Superior temporal gyrus (tissue), 1 donor: ENCODE measurements around the gene IRF9.
A peak's percentile ranks its signal among the peaks of the same experiment; 100 is the strongest.

ENCODE experiments used
- DNase-seq: peaks from one replicate; pipeline ENCODE4 v3.0.0-alpha.2; 2016; ENCODE audit errors: extremely low spot score

IRF9 gene

DNA sequence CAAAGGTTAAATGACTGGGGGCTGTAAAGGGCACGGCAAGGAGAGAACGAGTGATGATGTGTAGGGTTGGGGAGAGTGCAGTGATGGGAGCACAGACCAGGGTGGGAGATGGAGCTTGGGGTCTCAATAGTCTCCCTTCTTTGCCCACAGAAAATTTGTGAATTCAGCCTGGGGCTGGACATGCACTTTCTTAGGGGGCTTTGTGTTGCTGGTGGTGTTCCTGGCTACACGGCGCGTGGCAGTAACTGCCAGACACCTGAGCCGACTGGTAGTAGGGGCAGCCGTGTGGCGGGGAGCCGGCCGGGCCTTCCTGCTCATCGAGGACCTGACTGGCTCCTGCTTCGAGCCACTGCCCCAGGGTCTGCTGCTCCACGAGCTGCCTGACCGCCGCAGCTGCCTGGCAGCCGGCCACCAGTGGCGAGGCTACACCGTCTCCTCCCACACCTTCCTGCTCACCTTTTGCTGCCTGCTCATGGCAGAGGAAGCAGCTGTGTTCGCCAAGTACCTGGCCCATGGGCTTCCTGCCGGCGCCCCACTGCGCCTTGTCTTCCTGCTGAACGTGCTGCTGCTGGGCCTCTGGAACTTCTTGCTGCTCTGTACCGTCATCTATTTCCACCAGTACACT lies 28.9 kb upstream of the IRF9 start:
- DNase-seq = no peak

DNA sequence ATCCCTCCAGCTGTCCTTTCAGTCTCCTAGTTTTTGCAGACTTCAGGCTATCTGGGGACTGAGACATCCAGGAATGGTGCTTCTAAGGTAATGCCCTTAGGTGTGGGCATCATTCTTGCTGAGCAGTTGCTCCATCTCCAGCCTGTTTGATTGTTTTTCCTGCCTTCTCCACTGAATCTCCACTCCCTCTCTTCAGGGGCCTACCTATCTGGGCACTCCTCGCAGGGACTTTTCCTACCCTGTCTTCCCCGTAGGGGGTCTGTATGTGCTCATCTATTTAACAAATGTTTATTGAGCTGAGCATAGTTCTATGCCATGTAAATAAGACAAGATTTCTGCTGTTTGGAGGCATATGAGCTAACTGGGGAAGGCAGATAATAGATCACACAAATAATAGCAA lies 28.1 kb upstream of the IRF9 start:
- DNase-seq = no peak

DNA sequence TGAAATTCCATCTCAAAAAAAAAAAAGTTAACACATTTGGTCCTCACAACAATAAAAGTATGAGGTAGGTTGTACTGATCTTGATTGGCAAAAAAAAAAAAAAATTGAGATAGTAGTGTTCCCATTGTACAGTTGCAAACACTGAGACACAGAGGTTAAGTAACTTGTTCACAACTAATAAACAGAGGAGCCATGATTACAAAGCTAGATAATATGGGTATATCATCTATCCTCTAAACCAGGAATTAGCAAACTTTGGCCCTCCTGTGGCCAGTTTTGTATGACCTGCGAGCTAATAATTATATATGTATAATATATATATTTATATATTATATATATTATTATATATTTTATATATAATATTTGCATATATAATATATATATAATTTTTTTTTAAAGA lies 27.3 kb upstream of the IRF9 start:
- no peak for DNase-seq

DNA sequence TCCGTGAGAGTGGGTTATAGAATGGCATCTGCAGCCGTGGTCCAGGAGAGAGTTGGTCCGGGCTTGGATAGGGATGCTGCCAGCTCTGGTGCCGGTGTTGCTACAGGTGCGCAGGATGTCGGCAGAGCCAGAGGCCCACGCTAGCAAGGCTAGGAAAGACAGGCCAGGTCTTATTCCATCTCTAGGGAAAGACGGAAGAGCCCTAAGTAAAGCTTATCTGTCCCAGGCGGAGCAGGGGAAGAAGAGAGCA lies 25.6 kb upstream of the IRF9 start:
- DNase-seq = peak; percentile 17

DNA sequence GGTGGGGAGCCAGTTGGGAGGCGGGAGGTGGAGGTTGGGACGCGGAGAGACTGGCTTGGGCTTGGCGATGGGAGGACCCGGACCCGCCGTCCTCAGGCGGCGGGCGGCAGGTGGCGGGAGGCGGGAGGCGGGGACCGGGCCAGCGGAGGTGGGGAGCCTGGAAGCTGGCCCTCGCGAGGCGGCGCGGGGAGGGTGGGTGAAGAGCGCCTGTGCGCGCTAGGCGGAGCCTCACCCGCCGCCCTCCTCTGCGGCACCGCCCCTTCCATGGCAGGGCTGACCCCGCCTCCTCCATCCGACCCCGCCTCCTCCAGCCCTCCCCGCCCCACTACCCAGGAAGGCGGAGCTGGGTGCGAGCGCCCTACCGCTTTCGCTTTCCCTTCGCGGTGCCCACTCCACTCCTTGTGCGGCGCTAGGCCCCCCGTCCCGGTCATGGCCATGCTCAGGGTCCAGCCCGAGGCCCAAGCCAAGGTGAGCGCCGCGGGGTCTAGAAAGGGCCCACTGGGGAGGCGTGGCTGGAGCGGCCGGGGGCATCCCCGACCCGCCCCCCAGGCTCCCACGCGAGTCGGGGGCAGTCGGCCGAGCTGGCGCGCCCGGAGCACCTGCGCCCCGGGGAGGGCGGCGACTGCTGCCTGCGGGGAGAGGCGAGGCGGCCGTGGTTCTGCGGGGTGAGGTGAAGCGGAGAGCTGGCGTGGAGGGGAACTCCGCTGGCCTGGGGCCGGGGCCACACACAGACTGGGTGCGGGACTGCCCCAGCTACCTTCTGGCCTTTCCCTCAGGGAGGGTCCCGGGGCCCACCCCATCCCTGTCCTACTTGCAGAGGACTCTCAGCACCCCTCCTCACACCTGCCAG lies 25.0 kb upstream of the IRF9 start, which contains the start of gene PSME1:
Gene PSME1 (plus strand): TSS at position 361 of the 850 bp plus-strand sequence. CDS start 69 bp downstream, at position 430.
- DNase-seq = peak; percentile 86

DNA sequence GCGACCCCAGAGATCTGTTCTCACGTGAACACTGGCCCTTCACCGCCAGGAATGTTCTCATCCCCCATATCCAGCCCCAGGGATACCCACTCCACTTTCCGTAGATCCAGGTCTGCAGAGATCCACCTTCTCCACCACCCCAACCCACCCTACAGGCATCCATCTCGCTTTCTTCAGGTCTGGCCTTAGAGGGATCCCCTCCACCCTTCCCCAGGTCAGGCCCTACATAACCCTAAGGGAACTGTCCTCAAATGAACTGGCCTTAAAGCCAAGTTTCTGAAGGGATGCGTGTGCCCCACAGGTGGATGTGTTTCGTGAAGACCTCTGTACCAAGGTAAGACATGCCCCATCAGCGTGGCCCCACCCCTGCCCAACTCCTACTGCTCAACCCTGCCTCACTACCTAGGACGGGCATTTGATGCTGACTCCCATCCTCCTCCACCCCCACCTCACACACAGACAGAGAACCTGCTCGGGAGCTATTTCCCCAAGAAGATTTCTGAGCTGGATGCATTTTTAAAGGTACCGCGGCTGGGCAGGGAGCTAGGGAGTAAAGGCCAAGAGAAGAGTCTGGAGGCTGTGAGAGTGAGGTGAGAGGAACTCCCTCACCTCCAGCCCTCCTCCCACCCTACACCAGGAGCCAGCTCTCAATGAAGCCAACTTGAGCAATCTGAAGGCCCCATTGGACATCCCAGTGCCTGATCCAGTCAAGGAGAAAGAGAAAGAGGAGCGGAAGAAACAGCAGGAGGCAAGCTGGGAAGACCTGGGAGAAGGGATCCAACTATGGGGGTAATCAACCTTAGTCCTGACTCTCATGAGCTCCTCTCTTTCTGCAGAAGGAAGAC lies 24.2 kb upstream of the IRF9 start:
- DNase-seq = no peak

DNA sequence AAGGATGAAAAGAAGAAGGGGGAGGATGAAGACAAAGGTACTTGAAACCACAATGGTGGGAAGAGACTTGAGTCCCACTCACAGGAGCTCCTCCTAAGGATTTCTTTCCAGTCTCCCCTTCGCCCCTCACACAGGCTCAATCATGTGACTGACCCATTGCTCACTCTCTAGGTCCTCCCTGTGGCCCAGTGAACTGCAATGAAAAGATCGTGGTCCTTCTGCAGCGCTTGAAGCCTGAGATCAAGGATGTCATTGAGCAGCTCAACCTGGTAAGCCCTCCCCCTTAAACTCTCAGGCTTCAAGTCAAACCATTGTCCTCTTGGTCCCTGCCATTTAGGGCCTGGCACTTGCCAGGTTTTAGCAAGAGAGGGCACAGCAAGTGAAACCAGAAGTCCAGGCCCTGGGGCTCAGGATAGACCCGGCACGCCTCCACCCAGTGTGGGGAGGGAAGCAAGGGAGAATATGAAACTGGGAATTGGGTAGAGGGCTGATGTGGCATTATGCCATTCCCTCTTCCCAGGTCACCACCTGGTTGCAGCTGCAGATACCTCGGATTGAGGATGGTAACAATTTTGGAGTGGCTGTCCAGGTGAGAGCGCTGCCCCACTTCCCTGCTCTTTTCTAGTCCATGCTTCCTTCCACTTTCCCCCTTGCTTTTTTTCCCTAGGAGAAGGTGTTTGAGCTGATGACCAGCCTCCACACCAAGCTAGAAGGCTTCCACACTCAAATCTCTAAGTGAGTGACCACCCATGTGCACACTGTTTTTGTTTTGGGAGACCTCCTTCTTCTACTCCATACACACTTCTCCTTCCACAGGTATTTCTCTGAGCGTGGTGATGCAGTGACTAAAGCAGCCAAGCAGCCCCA lies 23.3 kb upstream of the IRF9 start:
- DNase-seq = no peak

DNA sequence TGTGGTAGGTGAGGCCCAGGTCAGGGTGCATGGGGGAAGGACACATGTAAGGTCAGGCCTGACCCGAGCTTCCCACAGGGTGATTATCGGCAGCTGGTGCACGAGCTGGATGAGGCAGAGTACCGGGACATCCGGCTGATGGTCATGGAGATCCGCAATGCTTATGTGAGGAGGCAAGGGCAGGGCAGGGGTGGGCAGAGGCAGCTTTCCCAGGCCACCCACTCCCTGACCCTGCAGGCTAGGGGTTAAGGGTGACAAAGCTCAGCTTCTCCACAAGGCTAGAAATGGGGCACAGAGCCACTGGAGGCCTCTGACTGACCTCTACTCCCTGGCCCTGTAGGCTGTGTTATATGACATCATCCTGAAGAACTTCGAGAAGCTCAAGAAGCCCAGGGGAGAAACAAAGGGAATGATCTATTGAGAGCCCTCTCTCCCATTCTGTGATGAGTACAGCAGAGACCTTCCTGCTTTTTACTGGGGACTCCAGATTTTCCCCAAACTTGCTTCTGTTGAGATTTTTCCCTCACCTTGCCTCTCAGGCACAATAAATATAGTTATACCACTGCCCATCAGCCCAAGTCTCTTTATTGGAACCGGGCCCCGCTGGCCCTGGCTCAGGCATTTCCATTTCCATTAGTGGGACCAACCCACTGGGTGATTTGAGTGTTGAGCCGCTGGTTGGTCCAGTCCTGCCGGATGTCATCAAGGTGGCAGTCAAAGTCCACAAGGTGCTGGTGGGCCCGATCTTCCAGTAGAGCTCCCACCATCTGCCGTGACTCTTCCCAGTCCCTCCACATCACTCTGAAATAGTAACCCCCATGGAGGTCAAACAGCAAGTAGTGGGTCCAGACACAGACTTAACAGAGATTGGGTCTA lies 22.4 kb upstream of the IRF9 start:
- no peak for DNase-seq

DNA sequence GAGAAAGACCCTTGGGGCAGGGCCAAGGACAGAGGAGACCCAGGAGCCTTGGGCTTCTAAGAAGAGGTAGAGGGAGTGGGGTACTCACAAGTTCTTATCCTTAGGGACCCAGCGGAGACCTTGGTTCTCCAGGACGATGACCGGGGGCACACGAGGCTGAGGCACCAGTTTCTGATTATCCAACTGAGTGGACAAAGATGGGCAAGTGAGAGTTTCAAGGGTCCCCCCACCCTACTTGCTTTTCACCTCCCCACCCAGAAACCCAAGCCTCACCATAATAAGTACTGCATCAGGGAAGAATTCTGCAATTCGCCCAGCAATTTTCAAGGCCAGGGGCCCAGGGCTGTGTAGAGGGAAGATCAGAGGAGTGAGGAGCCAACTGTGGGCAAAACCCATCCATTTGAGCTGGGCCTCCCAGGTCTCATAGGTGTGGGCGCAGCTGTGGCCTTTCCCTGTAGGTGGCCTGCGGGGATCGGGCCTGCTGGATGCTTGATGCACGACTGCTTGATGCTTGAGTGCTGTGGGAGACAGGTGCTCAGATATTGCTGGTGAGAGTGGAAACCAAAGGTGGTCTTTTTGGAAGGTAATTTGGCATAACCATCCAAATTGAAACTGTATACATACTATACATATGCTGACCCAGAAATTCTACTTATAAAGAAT lies 21.7 kb upstream of the IRF9 start:
- DNase-seq = no peak

DNA sequence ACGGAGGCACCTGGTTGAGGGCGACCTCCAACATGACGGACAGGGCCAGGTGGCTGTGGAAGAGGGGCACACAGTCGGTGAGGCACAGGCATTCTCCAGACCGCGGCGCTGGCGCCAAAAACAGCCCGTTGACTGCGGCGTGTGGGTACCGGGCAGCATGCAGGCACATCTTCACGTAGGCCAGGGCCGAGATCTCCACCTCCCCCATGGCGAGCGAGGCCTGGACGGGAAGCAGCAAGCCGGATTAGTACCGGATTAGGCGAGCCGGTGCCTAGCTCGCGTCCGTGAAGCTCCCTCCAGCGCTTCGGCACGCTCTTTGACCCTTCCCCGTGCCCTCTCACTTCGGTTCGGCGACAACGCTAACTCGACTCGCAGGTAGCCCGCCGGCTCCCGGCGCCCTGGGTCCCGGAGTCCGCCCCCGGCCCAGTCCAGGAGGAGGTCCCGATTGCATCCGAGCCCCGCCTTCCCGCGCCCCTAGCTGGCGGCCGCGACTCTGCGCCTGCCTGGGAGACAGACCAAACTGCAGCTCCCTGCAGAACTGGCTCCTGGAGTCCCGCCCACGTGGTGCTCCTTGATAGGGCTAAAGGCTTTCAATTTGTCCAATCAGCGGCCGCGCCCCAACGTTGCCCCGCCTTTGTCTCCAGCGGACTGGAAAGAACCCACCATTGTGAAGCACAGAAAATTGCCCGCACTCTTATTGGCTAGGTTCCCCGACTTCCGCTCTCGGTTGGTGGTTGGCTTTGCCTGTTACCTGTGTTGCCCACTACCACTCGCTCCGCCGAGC lies 19.8 kb upstream of the IRF9 start, which contains the start of gene EMC9:
Gene EMC9 (minus strand): TSS at position 495 of the 784 bp plus-strand sequence. CDS start 287 bp downstream, at position 208.
- peak; percentile 100 for DNase-seq

DNA sequence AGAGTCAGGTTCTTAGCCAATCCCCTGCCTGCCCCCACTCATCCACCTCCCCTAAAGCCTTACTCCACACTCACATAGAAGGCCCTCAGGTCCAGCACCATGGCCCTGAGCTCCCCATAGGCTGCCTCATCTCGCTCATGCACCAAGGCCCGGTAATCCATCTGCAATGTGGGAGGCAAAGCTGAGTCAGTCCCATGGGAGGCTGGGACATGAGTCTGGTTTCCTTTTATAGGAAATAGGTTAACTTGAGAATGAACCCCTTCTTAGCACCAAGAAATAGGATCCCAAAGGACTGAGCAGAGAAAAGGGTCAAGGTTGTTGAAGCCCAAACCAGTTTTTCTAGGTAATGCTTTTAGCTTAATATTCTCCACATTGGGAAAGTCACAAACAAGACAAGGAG lies 17.6 kb upstream of the IRF9 start:
- no peak for DNase-seq

DNA sequence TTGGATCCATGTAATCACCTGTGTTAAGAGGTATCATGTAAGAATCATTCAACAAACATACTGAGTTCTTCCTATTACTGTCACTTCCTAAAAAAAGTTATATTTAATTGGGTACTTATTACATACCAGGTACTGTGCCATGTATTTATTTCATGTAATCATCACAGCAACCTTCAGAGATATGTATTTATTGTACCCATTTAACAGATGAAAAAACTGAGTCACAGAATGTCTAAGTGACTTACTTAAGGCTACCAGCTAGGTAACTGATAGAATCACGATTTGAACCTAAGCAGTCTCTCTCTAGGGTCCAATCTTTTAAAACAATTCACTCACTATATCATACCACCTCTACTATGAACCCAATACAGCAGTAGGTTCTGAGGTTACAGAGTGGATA lies 16.6 kb upstream of the IRF9 start:
- no peak for DNase-seq

DNA sequence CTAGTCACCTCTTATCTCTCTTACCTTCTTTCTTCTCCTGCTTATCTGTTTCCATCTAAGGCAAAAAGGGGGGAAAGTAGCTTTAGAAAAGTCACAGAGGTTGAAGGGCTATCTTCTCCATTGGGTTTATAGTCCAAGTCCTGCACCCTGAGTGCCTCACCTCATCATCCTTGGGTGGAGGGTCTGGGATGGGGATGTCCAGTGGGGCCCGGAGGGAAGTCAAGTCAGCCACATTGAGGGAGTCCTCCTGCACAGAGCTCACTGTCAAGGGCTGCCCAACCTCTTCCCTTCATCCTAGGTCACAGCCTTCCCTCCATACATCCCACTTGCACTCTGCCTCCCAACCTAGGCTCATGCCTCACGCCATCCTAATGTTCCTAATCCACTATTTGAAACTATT lies 15.8 kb upstream of the IRF9 start:
- no peak for DNase-seq

DNA sequence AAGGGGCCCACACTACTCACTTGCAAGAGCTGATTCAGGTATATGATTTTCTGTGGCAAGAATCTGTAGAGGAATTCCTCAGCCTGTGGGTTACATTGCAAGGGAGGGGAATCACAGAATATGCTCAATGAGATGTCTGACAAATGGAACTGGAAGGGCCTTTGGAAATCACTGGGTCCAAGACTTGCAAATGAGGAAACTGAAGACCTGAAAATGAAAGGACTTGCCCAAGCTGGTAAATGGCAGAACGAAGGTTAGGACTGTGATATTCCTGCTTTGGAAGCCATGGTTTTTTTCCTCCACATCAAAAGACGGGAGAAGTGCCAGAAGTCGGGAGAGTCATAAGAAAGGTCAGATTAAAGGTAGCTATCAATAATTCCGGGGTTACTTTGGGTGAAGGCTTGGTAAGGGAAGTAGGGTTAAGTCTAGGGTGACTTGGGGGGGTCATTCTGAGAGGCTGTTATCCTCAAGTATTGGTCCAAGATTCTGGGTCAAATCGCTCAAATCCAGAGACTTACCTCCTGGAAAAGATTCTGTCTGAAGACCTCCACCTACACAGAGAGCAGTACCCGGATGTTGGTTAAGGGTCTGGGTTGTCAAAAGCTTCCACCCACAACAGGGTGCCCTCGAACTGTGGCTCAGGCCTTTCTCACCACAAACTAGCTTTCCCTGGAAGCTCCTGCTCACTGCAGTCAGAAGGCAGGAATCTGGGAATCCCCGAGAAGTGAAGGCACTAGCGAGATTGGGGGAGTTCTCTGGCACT lies 15.2 kb upstream of the IRF9 start:
- DNase-seq = no peak

DNA sequence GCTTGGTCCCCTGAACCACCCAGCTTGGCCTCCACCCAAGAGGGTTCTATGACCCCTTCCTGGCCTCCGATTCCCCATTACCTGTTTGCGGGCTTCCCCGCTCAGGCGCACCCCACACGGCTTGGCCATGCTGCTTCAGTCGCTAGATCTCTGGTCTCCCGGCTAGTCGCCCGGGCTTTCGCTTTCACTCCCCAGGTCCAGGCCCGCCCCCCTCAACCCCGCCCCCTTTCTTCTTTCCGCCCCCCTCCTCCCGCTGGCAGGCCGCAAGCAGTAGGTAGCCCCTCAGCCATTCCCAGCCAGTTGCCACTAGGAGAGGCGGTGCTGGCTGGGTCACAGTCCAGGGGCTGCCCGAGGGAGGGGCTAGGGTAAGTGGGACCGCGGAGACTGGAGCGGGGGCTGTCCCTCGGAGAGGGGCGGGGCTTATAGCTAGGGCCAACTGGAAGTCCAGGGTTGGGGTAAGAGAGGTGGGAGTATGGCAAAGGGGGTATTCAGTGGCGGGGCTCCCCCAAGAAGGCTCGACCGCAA lies 14.6 kb upstream of the IRF9 start, which contains the start of gene PSME2:
Gene PSME2 (minus strand): TSS at position 158 of the 525 bp plus-strand sequence. CDS start 29 bp downstream, at position 129.
- peak; percentile 72 for DNase-seq

DNA sequence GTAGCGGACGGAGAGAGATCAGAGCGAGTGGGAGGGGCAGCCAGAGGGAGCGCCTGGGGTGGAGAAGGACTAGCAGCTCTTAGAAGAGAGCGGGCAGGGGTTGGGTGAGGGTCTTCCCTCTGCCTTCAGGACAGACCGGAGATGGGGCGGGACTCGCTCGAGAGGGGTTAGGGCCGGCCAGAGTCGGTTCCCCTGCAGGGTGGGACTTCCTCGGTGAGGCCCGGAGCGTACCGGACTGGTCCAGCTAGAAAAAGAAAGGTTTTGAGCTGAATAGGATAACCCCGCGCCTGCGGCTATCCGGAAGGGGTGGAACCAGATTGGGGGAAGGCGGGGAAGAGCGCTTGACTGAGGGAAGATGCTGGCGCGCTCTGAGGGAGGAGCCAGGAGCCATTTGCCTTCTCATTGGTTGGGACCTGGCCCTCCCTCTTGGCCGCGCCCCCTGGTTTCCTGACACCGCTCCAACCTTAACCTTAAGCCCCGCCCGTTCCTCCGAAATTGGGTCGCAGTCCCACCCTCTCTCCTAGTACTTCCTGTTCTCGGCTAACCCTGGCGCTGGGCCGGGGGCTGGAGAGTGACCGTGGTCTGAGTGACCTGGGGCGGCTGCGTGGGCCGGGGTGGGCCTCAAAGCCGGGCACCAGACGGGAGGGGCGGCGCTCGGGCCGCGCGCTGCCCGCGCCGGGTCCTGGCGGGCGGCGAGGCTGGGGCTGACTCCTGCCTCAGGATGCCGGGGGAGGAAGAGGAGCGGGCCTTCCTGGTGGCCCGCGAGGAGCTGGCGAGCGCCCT lies 13.9 kb upstream of the IRF9 start, which contains the start of gene RNF31:
Gene RNF31 (plus strand): TSS at position 521 of the 783 bp plus-strand sequence. CDS start 201 bp downstream, at position 722.
- peak; percentile 99 for DNase-seq
